NCI-H187 (cell line): Measurements from ENCODE around the gene RPL5.
A peak's percentile ranks its signal among the peaks of the same experiment; 100 is the strongest.
"Not testable (repeated sequence)": the region's sequence is repeated elsewhere in the genome, so short reads cannot be mapped to it uniquely, and the experiment has no call there.

Source experiments
- DNase-seq, 2 experiments: peaks; one replicate each; lab custom pipeline; 2025; lab: John Stamatoyannopoulos, UW

Gene RPL5

GRCh38 chr1:92831762-92832536 lies at the start of gene RPL5:
TSS of gene RPL5 (plus strand) at chr1:92832040. CDS start at chr1:92832115, 75 bp downstream.
- DNase-seq = peak; percentile 94 to 95

GRCh38 chr1:92783550-92783949 lies 48.3 kb upstream of the RPL5 start:
- DNase-seq = not testable (repeated sequence)

DNA sequence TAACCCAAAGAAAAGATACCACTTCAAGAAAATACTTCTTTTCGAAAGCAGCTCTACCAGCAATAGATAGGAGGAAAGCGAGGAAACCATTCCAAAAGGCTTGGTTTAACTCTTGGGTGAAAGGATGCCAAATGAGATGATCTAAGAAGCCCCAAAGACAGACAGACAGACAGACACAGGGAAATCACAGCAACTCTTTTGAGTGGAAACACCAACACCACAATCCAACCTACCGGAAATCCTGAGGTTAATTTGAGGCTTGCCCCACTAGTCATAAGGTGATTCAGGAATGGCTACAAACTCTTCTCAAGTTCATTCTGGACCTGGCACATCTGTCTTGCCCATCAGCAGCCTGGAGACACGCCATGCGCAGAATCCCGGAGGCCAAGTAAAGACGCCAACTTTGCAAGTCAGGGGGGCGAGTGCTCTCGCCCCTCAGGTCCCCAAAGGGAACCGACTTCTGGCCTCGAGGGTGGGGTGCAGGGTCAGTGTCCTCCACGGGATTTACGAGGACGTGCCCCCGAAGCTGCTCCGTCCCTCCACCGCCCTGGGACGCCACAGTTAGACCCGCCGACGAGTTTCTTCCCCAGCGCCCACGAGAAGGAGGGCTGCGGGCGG lies 47.7 kb upstream of the RPL5 start:
- DNase-seq = no peak

- DNase-seq = peak; percentile 80 to 88
Observed at GRCh38 chr1:92784639-92785500, 47.0 kb upstream of the RPL5 start, which contains the start of gene EVI5. TSS of gene EVI5 (minus strand) at chr1:92785108. CDS start at chr1:92736546, 48,562 bp downstream.

- no peak for DNase-seq
Observed at GRCh38 chr1:92786111-92786901, 45.5 kb upstream of the RPL5 start.

DNA sequence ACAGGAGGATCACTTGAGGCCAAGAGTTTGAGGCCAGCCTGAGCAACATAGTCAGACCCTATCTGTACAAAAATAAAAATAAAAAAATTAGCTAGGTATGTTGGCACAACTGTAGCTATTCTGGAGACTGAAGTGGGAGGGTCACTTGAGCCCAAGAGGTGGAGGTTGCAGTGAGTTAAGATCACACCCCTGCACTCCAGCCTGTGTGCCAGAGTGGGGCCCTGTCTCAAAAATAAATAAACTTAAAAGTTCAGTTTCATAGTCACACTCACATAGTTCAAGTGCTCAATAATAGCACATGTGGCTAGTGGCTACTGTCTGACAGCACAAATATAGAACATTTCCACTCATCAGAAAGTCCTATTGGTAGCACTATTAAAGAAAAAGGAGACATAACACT lies 41.8 kb upstream of the RPL5 start:
- DNase-seq = no peak

- no peak for DNase-seq
Observed at GRCh38 chr1:92790867-92791266, 41.0 kb upstream of the RPL5 start.

DNA sequence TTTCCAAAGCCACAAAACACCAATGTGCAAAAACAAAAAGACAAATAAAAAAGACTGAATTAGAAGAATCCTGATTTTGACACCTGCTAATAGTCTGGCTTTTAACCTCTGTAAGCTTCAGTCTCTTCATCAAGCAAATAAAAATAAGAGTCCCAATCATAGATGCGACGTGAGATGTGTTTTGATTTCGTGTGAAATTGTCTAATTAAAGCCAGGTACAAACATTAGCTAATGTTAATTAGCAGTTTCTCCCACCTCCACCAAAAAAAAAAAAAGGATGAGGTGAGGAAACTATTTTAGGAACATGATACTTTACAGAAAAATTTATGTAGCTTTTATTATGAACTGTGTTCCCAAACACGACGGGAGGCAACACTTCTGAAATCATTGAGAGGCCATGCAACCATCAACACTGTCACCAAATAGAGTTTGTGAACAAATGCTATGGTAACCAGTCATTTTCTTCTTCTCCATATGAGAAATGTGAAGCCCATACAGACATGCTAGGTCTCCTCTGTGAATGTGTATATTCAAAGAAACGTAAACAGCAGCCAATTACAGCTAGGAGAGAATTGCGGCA lies 40.3 kb upstream of the RPL5 start:
- no peak for DNase-seq

GRCh38 chr1:92792340-92792782 lies 39.5 kb upstream of the RPL5 start:
- DNase-seq = no peak

GRCh38 chr1:92795166-92795565 lies 36.7 kb upstream of the RPL5 start:
- DNase-seq = no peak

DNA sequence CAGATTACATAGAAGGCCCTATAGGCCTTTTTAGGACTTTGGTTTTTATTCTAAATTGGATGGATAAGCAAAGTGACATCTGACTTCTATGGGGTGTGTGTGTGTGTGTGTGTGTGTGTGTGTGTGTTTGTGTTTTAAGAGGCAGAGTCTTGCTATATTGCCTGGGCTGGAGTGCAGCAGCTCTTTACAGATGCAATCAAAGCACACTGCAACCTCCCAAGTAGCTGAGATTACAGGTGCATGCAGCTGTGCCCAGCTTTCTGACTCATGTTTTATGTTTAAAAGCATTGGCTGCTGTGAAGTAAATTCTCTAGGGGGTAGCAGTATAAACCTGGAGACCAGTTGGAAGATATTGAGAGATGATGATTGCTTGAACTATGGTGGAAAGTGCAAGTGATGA lies 34.5 kb upstream of the RPL5 start:
- no peak for DNase-seq

- no peak for DNase-seq
Observed at GRCh38 chr1:92797961-92798360, 33.9 kb upstream of the RPL5 start.

DNA sequence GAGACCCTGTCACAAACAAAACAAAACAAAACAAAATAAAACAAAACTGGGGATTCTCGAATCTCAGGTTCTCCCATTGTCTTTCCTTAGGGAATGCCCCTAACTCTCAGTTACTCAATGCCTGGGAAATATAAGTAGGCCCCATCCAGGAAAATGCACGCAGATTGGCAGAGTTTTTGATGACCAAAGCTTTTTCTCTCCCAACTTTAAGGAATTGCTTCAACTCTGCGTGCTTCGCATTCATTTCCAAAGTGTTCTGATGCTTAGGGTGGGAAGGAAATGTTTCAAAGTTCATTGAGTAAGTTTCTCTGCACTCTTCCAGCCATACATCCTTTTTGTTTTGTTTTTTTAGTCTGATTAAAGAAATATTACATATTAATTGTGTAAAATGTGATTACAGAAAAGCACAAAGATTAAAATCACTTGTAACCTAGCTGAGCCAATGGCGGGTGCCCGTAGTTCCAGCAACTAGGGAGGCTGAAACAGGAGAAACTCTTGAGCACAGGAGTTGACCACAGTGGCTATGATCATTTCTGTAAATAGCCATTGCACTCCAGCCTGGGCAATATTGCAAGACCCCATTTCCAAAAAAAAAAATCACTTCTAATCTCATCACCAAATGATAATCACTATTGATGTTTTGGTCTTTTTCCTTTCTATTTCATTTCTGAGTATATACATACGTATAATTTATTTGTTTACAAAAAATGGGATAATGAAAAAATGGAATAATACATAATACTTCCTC lies 28.5 kb upstream of the RPL5 start:
- DNase-seq = no peak

GRCh38 chr1:92804721-92805201 lies 27.1 kb upstream of the RPL5 start:
- no peak for DNase-seq

GRCh38 chr1:92805216-92805615 lies 26.6 kb upstream of the RPL5 start:
- no peak for DNase-seq

- DNase-seq = no peak
Observed at GRCh38 chr1:92808381-92808780, 23.5 kb upstream of the RPL5 start.

DNA sequence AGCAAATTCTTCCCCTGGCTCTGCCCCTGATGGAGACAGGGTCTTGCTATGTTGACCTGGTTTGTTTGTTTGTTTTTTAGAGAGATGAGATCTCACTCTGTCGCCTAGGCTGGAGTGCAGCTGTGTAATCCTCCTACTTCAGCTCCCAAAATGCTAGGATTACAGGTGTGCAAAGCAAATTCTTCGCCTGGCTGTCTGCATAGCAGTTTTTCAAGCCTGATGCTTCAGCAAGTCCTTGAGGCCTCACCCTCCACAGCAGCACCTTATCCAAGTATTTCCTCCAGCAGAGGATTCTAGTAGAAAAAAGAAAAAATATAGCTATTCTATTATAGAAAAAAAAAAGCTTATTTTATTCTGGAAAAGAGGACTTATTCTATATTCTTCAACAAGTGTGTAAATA lies 15.1 kb upstream of the RPL5 start:
- no peak for DNase-seq

DNA sequence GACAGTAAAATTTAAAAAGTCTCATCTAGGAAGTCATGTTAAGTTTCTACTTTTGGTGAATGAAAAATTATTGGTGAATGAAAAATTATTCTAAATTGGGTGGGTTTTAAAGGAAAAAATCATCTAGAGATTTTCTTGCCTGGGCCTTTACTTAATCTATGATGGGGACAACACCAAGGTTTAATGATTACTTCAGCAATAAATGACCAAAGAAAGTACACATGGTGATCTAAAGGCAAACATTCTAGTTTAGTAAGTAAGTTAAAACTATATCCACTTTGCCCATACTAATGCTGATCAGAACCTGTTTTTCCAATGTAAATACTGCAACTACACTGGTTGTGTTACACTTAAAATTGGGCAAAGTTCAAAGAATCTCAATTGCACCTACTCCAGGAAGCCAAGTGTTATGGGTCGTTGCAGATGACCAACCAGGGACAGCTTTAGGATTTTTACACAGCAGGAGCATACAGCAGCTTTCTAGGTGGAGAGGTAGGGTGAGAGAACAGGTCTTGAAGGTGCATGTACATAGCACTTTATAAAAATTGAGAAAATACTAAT lies 14.6 kb upstream of the RPL5 start:
- no peak for DNase-seq

- DNase-seq = no peak
Observed at GRCh38 chr1:92817986-92818764, 13.7 kb upstream of the RPL5 start.
